ENCODE data around the gene KCNA10.

- TF ChIP-seq CTCF (IDR thresholded peaks at IDR 0.05 in 2 of 3, conservative IDR thresholded peaks at IDR 0.05 in 1 of 3; ENCODE audit: borderline replicate concordance in 1 of 3, insufficient read depth in 1 of 3, low read depth in 2 of 3, low read length in 2 of 3) (no peak), RAD21 (IDR thresholded peaks at IDR 0.05; ENCODE audit: low read depth) (no peak), ZNF274 (IDR thresholded peaks at IDR 0.05; ENCODE audit: low read depth, low read length) (no peak), POLR2A (IDR thresholded peaks at IDR 0.05; ENCODE audit: borderline replicate concordance, extremely low read depth, insufficient read depth, insufficient read length) (no peak), POLR2AphosphoS5 (IDR thresholded peaks at IDR 0.05; ENCODE audit: low read depth, low read length) (no peak), MAX (IDR thresholded peaks at IDR 0.05) (no peak)
Observed at GRCh38 chr1:110487726-110488125, 31.2 kb downstream of the KCNA10 start.
